Small intestine (tissue), 7 donors: Measurements from ENCODE around the gene WSCD2. TPM values are rescaled to one million over a fixed set of nuclear protein-coding genes. Genes with fewer than 3 reads are reported as not detected.

Experiments used
- DNase-seq, 2 donors: peaks; one replicate each; pipeline versions ENCODE4 v3.0.0 to v3.0.0-alpha.2; 2013
- FAIRE-seq: peaks from 2 replicates; lab custom pipeline; 2012; peaks lifted over from hg19 to GRCh38; lab: Jason Lieb, UNC
- H3K27ac ChIP-seq, 3 donors: one replicate each; pipeline ENCODE4 v1.5.1; 2013; ENCODE audit warnings: low read length in 2 of 3, mild to moderate bottlenecking in 2 of 3, control low read depth in 1 of 3, inconsistent platforms in 1 of 3, low read depth in 1 of 3, moderate library complexity in 1 of 3
- H3K27me3 ChIP-seq, 3 donors: one replicate each; pipeline ENCODE4 v1.6.1; 2013; ENCODE audit warnings: low read length in 3 of 3, inconsistent platforms in 1 of 3; ENCODE audit not compliant: control insufficient read depth in 3 of 3, insufficient read depth in 3 of 3
- H3K36me3 ChIP-seq, 3 donors: one replicate each; pipeline ENCODE4 v1.6.1; 2013; ENCODE audit warnings: low read length in 3 of 3, inconsistent platforms in 1 of 3, low read depth in 1 of 3, mild to moderate bottlenecking in 1 of 3, moderate library complexity in 1 of 3; ENCODE audit not compliant: control insufficient read depth in 3 of 3, insufficient read depth in 2 of 3
- H3K4me1 ChIP-seq, 3 donors: one replicate each; pipeline ENCODE4 v1.6.1; 2013; ENCODE audit warnings: low read length in 2 of 3, inconsistent platforms in 1 of 3, low read depth in 1 of 3, mild to moderate bottlenecking in 1 of 3, moderate library complexity in 1 of 3; ENCODE audit not compliant: control insufficient read depth in 3 of 3, insufficient read depth in 2 of 3
- H3K4me3 ChIP-seq, 3 donors: one replicate each; pipeline ENCODE4 v1.5.1; 2013; ENCODE audit warnings: low read length in 3 of 3, control low read depth in 1 of 3, inconsistent platforms in 1 of 3, low read depth in 1 of 3, mild to moderate bottlenecking in 1 of 3, moderate library complexity in 1 of 3
- H3K9me3 ChIP-seq, 2 donors: one replicate each; pipeline ENCODE4 v1.6.1; 2013; ENCODE audit warnings: low read depth in 1 of 2, low read length in 1 of 2; ENCODE audit not compliant: control insufficient read depth in 2 of 2, insufficient read depth in 1 of 2
- whole genome bisulfite sequencing, 3 donors: extraction: QIAGEN DNeasy Blood & Tissue Kit; methylation state at CpG; one replicate each; pipeline ENCODE4 v1.1.7; 2013; 5-methylcytosine and 5-hydroxymethylcytosine counted together
- polyA plus RNA-seq, 4 donors: library from polyadenylated mRNA; stranded (reverse) in 3 of 4; unstranded in 1 of 4; fragments of 200-250 nt in 3 of 4; fragments of 120-200 nt in 1 of 4; gene quantifications; one replicate each; pipeline versions ENCODE4 v1.2.1 to v1.2.3, GENCODE V29; 2013
- donor health status: healthy with polysubstance abuse.
- donor health status: control.
- donor health status: control.
- donor health status: Bipolar disorder and iron deficiency.
- donor health status: healthy.

Gene WSCD2
- polyA plus RNA-seq, 4 donors, result 1.1 to 1.2 TPM; not detected in 2

GRCh38 chr12:108147279-108147678 lies 18.2 kb downstream of the WSCD2 start:
- WGBS, 3 donors, result 85 to 89% (median 88%) methylated on average over 5 of the region's 5 CpGs
- Histone ChIP-seq H3K27ac (no peak overlapping the region), H3K4me1 (no peaks in the 10 kb centered on the region), H3K36me3 (no peaks in the 10 kb centered on the region), H3K27me3 (peaks cover 0 to 4% (median 2%) of the 10 kb centered on the region in 3 donors), H3K9me3 (no peaks in the 10 kb centered on the region), H3K4me3 (no peak overlapping the region)
- DNase-seq (no peak), FAIRE-seq (no peak)

- FAIRE-seq (no peak), DNase-seq (no peak)
- Histone ChIP-seq H3K27ac (no peak overlapping the region), H3K4me1 (no peaks in the 10 kb centered on the region), H3K4me3 (no peak overlapping the region), H3K27me3 (peaks cover 0 to 4% (median 2%) of the 10 kb centered on the region in 3 donors), H3K36me3 (no peaks in the 10 kb centered on the region), H3K9me3 (no peaks in the 10 kb centered on the region)
- WGBS, 3 donors, result 67 to 71% (median 68%) methylated on average over 3 of the region's 3 CpGs
Observed at GRCh38 chr12:108148521-108149074, 19.5 kb downstream of the WSCD2 start.

- Histone ChIP-seq H3K4me1 (no peaks in the 10 kb centered on the region), H3K36me3 (no peaks in the 10 kb centered on the region), H3K9me3 (no peaks in the 10 kb centered on the region), H3K27ac (no peak overlapping the region), H3K4me3 (no peak overlapping the region), H3K27me3 (peaks cover 0 to 4% (median 2%) of the 10 kb centered on the region in 3 donors)
- 89 to 95% (median 92%) methylated on average over 6 to 7 of the region's 7 CpGs for WGBS, 3 donors
- FAIRE-seq (no peak), DNase-seq (no peak)
Observed at GRCh38 chr12:108150436-108150835, 21.3 kb downstream of the WSCD2 start.

- WGBS, 3 donors, result 34 to 45% (median 37%) methylated on average over 12 of the region's 12 CpGs
- peaks cover 0 to 4% (median 2%) of the 10 kb centered on the region in 3 donors for H3K27me3 ChIP-seq
- no peak overlapping the region for H3K4me3 ChIP-seq
- no peak for DNase-seq
- no peak overlapping the region for H3K27ac ChIP-seq
- H3K36me3 ChIP-seq, result no peaks in the 10 kb centered on the region
- FAIRE-seq, result no peak
- H3K9me3 ChIP-seq, result no peaks in the 10 kb centered on the region
- H3K4me1 ChIP-seq, result no peaks in the 10 kb centered on the region
Observed at GRCh38 chr12:108151533-108152169, 22.6 kb downstream of the WSCD2 start.

- DNase-seq (no peak), FAIRE-seq (no peak)
- H3K9me3 ChIP-seq, result no peaks in the 10 kb centered on the region
- 78 to 90% (median 81%) methylated on average over 4 of the region's 4 CpGs for WGBS, 3 donors
- no peaks in the 10 kb centered on the region for H3K4me1 ChIP-seq
- peaks cover 0 to 4% (median 2%) of the 10 kb centered on the region in 3 donors for H3K27me3 ChIP-seq
- no peak overlapping the region for H3K27ac ChIP-seq
- H3K4me3 ChIP-seq, result no peak overlapping the region
- no peaks in the 10 kb centered on the region for H3K36me3 ChIP-seq
Observed at GRCh38 chr12:108152170-108152538, 23.1 kb downstream of the WSCD2 start.

GRCh38 chr12:108156717-108157116 lies 27.6 kb downstream of the WSCD2 start:
- H3K4me1 ChIP-seq, result no peaks in the 10 kb centered on the region
- no peak overlapping the region for H3K4me3 ChIP-seq
- no peaks in the 10 kb centered on the region for H3K9me3 ChIP-seq
- DNase-seq (no peak), FAIRE-seq (no peak)
- 56 to 67% (median 64%) methylated on average over 5 of the region's 5 CpGs for WGBS, 3 donors
- no peak overlapping the region for H3K27ac ChIP-seq
- no peaks in the 10 kb centered on the region for H3K36me3 ChIP-seq
- no peaks in the 10 kb centered on the region for H3K27me3 ChIP-seq

GRCh38 chr12:108157870-108158459 lies 28.9 kb downstream of the WSCD2 start:
- DNase-seq (no peak), FAIRE-seq (no peak)
- Histone ChIP-seq H3K4me3 (no peak overlapping the region), H3K27ac (no peak overlapping the region), H3K9me3 (no peaks in the 10 kb centered on the region), H3K36me3 (no peaks in the 10 kb centered on the region), H3K4me1 (no peaks in the 10 kb centered on the region), H3K27me3 (no peaks in the 10 kb centered on the region)
- 54 to 58% (median 57%) methylated on average over 8 of the region's 8 CpGs for WGBS, 3 donors

GRCh38 chr12:108162207-108162606 lies 33.1 kb downstream of the WSCD2 start:
- no peak for DNase-seq
- H3K9me3 ChIP-seq, result peaks cover 0 to 3% of the 10 kb centered on the region in 2 donors
- H3K36me3 ChIP-seq, result no peaks in the 10 kb centered on the region
- no peak overlapping the region for H3K27ac ChIP-seq
- FAIRE-seq, result no peak
- H3K4me3 ChIP-seq, result no peak overlapping the region
- WGBS, 3 donors, result 53 to 66% (median 56%) methylated on average over 4 of the region's 4 CpGs
- H3K27me3 ChIP-seq, result no peaks in the 10 kb centered on the region
- H3K4me1 ChIP-seq, result no peaks in the 10 kb centered on the region
